SIG-M5 treated with dmso at 0.1 percent for 504 hours (cell line): ENCODE data around the gene ITGAE.
A peak's percentile ranks its signal among the peaks of the same experiment; 100 is the strongest.
"Not testable (repeated sequence)": the region's sequence is repeated elsewhere in the genome, so short reads cannot be mapped to it uniquely, and the experiment has no call there.

Source experiments
- DNase-seq: peaks from one replicate; lab custom pipeline; 2025; ENCODE audit not compliant: unreplicated experiment; lab: John Stamatoyannopoulos, UW

ITGAE gene

DNA sequence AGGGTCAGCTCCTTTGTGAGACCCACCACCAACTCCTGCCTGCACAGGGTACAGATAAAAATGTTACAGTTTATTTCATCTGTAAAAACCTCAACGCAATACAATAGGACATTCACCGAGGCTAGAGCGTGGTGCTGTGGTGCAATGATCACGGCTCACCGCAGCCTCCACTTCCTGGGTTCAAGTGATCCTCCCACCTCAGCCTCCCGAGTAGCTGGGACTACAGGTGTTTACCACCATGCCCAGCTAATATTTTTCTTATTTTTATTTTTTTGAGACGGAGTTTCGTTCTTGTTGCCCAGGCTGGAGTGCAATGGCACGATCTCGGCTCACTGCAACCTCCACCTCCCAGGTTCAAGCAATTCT lies 66.1 kb downstream of the ITGAE start:
- DNase-seq: not testable (repeated sequence)

DNA sequence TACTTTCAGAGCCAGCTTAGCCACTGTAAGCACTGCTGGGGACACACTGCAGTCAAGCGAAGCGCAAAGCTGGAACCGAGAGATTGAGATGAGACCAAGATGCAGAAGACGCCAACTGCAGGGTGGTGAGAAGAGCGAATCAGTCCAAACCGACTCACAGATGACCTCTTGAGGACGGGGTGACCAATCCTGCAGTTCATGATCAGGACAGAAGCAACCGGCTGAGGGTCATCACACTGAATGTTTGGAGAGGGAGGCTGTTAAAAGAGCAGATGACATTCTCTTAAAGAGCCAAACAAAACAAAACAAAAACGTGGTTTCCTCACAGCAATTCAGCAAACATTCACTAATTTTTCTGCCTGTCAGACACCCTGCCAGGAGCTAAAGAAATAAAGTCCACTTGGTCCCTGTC lies 68.8 kb downstream of the ITGAE start:
- no peak for DNase-seq

DNA sequence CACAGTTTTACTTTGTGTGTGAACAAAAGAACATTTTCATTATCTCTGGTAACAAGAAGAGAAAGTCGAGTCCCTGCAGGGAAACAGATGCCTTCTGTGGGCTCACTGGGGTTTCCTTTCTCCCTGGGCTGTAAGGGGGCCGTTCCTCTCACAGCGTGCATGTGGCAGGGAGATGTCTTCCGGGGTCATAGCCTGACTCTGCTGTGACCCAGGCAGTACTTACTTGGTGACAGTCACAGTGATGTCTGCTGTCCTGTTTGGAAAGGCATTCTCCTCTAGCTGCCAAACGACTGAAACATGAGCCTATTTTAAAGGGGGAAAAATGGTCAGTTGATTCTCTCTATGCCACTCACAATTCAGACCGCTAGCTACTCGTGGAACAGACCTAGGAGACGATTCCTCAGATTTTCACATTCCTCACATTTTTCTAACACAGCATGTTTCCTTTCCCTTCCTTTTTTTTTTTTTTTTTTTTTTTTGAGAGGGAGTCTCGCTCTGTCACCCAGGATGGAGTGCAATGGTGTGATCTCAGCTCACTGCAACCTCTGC lies 70.0 kb downstream of the ITGAE start:
- no peak for DNase-seq

DNA sequence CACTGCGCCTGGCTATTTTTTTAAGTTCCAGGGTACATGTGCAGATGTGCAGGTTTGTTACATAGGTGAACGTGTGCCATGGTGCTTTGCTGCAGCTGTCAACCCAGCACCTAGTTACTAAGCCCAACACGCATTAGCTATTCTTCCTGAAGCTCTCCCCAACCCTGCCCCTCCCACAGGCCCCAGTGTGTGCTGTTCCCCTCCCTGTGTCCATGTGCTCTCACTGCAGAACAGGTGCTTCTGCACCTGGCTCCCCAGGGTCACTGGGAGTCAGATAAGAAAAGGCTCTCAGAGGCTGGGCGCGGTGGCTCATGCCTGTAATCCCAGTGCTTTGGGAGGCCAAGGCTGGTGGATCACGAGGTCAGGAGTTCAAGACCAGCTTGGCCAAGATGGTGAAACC lies 71.1 kb downstream of the ITGAE start:
- DNase-seq: no peak

DNA sequence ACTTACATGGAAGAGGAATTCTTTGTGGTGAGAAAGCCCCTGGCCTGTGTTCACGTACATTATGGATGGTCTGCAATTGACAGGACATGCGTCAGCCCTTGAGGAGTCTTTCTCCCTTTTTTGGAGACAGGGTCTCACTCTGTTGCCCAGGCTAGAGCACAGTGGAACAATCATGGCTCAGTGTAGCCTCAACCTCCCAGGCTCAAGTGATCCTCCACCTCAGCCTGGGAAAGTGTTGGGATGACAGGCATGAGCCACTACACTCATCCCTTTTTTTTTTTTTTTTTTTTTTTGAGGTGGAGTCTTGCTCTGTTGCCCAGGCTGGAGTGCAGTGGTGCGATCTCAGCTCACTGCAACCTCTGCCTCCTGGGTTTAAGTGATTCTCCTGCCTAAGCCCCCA lies 72.9 kb downstream of the ITGAE start:
- DNase-seq: not testable (repeated sequence)

DNA sequence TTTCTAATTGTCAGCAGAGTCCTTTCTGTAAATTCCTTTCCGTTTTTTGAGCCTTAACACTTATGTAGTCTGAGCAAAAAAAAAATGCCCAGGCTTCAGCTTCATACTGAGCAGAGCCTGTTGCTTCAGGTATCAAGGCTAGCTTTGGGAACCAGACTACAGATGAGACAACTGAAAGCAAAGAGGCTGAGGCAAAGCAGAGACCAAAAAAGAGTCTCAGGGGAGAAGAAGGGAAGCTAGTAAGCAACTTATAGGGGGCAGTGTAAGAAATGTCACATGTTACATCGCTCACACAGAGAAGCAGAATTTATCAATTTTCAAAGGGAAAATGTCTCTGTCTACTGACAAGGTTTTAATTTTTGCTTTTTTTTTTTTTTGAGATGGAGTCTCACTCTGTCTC lies 73.9 kb downstream of the ITGAE start:
- no peak for DNase-seq

DNA sequence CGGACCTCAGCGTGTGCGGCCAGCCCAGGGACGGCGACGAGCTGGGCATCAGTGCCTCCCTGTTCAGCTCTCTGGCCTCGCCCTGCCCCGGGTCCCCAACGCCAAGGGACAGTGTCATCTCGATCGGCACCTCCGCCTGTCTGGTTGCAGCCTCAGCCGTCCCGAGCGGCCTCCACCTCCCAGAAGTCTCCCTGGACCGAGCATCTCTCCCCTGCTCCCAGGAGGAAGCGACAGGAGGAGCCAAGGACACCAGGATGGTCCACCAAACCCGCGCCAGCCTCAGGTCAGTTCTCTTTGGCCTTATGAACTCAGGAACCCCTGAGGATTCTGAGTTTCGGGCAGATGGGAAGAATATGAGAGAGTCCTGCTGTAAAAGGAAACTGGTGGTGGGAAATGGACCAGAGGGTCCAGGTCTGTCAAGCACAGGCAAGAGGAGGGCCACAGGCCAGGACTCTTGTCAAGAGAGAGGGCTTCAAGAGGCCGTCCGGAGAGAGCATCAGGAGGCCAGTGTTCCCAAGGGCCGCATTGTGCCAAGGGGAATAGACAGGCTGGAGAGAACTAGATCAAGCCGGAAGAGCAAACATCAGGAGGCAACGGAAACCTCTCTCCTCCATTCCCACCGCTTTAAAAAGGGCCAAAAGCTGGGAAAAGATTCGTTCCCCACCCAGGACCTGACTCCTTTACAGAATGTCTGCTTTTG lies 76.5 kb downstream of the ITGAE start:
- DNase-seq: no peak

DNA sequence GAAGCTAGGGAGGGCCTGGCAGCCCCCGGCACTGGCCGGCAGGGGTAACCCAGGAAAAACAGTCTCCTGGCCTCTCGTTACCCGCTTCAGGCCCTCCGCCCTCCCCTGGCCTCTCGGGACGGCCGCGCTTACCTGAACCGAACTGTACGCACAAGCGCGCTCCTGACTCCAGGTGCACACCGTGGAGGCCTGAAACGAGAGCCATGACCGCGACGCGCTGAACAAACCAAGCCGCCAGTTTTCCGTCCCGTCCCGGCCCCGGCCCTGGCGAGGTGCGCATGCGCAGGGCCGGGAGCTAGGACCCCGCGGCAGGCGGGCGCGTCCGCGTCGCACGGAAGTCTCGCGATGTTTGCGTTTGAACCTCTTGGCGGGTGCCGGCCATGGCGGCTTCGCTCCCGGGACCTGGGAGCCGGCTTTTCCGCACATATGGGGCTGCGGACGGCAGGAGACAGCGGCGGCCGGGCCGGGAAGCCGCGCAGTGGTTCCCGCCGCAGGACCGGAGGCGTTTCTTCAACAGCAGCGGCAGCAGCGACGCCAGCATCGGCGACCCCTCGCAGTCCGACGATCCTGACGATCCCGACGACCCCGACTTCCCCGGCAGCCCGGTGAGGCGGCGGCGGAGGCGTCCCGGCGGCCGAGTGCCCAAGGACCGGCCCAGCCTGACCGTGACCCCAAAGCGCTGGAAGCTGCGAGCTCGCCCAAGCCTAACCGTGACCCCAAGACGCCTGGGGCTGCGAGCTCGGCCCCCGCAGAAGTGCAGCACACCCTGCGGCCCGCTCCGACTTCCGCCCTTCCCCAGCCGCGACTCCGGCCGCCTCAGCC lies 77.2 kb downstream of the ITGAE start, which contains the start of gene HASPIN:
Gene HASPIN (plus strand): TSS at position 348 of the 822 bp plus-strand sequence. CDS start 33 bp downstream, at position 381.
- peak; percentile 75 for DNase-seq

DNA sequence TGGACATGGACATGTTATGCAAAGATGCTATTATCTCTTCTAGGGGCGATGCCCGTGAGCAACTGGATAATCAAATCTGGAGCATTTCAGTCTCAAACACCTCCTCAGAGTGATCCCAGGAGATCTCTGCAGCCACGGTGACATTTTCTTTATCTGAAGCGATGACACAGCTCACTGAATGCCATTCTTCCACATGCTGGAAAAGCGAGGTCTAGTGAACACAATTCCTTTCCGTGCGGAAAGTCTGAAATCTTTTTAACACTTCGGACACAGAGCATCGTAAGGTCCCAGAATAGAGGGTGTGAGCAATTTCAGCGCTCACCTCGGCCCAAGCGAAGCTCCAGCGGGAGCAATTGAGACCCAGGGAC lies 77.8 kb downstream of the ITGAE start:
- DNase-seq: no peak

DNA sequence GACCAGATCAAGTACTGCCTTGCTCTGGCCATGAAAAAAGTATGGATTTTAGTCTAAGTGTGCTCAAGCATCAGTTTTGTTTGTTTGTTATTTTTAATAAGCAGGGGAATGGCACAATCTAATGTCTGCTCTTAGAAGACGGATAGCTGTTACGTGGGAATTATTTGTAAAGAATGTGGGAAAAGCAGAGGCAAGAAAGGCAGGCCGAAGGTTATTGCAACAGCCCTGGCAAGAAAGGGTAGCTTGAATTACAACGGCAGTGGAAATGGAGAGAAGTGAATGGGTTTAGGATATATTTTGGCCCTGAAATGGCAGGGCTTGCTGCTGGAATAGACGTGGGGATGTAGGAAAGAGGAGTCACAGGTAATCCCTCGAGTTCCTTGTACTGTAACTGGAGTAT lies 78.3 kb downstream of the ITGAE start:
- DNase-seq: no peak

DNA sequence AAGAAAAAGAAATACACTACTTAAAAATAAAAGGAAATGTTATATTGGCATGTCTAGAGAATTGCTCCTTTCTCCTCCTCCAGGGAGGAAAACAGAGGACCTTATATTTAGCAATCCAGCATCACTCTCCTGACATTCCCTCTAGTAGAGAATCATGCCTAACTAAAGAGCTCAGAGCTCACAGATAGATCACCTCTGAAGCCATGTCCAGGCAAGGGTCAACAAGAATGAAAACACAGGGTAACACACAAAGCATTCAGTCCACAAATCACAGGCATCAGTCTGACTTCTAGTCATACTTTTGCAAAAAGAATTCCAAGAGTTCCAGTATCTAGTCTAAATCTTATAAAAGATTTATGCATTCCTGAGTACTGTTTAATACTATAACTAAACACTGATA lies 81.7 kb downstream of the ITGAE start:
- no peak for DNase-seq

DNA sequence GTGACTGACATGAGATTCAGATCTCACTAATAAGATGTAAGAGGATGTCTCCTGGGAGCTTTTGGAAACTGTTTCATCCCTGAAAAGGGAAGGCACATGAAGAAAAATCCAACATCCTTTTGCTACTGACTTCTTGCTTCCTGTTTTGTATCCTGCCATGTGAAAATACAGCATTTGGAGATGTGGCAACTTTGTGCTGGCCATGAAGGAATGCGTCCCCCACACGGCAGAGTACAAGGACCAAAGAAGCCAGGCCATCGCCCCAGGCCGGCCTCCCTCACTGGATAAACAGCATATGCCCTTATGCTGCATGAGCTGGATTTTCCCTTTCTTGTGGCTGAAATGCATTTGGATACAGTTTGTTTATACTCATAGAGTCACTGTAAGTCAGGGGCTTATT lies 82.8 kb downstream of the ITGAE start:
- DNase-seq: no peak

DNA sequence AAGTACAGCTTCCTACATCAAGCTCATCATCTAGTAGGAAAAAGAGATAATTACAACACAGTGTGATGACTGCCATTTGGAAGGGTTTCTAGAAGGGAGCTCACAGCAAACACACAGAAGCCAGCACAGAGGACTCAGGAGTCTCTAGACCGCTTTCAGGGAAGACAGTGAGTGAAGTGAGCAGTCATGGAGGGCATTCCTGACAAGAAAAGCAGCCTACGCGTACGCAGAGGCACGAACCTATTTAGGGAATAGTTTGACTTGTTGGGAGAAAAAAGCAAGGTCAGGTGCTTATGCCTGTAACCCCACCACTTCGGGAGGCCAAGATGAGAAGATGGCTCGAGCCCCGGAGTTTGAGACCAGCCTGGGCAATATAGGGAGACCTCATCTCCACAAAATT lies 85.7 kb downstream of the ITGAE start:
- DNase-seq: no peak

DNA sequence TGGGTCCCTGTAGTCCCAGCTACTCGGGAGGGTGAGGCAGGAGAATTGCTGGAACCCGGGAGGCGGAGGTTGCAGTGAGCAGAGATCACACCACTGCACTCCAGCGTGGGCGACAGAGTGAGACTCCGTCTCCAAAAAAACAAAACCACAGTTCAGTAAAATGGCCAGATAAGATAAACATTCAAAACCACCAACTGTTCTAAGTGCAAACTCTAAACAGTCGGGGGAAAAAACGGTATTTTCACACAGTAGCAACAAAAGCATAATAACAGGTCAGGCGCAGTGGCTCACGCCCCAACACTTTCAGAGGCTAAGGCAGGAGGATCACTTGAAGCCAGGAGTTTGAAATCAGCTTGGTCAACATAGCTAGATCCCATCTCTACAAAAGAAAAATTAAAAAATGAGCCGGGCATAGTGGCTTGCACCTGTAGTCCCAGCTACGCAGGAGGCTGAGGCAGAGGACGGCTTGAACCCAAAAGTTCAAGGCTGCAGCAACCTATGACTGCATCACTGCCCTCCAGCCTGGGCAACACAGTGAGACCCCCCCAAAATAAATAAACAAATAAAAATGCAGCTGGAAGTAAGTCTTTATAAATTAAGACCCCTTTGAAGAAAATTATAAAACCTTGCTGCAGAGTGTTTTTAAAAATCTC lies 88.1 kb downstream of the ITGAE start:
- DNase-seq: no peak

DNA sequence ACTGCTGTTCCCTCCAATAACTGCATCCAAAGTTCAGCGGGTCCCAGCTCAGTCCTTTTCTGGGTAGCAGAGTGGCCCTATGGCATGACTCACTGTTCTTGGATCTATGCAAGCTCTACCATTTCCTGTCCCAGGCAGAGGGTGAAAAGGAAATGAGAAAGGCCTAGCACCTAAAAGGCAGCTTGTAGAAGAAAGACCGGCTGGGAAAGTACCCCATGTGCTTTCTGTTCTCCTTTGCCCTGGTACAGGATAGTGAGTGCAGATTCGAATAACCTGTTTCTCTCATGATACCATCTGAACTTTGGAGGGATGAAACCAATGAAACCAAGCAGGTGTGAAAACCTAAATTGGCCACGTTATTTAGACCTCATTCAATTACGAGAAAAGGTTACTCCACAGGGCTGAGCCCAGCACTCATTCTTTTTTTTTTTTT lies 90.0 kb downstream of the ITGAE start:
- peak; percentile 90 for DNase-seq

DNA sequence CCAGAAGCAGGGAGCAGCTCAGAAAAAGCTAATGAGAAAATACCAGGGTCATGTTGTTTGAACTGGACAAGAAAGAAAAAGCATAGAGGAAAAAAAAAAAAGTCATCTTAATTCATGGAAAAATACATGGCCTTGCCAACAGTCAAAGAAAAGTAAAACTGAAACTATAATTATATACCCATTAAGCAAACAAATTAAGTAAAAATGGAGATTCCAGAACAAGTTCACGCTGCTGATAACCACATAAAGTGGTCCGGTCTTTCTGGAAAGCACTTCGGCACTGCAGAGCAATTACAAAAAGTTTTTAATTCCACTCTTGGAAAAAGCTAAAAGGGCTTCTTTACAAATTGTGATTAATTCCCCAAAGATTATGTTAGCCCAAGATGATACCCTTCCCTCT lies 92.6 kb downstream of the ITGAE start:
- no peak for DNase-seq

DNA sequence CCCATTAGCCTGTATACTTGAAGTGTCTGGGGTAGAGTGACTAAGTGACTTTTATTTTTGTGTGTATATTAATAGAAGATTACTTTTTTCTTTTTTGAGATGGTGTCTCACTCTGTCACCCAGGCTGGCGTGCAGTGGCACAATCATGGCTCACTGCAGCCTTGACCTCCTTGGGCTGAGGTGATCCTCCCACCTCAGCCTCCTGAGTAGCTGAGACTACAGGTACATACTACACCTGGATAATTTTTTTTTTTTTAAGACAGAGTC lies 95.3 kb downstream of the ITGAE start:
- DNase-seq: not testable (repeated sequence)

DNA sequence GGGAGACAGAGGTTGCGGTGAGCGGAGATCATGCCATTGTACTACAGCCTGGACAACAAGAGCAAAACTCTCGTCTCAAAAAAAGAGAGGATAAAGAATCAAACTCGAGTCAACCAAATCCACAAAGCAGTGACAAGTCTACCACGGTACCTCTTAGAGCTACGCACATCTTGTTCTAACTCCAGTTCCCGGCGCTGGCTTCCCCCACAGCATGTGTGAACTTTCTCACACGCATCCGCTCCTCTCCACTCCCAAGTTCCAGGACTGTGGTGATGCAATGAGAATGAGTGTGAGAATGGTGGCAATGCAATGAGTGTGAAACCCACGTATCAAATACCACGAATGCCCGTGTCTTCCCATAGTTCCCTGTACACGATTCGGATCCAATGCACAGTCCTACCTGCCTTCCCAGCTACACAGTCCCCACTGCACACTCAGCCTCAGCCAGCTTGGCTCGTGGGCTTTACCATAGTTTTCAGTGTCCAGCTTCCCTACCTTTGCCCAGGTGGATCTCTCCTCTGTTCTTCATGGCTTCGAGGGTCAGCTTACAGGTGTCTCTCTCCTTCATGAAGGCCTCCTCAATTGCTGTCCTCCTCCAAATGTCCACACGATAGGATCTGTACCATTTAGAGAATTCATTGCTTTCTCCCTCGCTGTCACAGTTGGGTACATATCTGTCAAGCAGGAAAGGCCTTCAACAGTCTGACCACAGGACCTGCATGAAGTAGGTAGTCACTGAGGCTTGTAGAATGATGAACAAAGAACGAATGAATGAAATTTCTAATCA lies 95.9 kb downstream of the ITGAE start:
- DNase-seq: no peak

DNA sequence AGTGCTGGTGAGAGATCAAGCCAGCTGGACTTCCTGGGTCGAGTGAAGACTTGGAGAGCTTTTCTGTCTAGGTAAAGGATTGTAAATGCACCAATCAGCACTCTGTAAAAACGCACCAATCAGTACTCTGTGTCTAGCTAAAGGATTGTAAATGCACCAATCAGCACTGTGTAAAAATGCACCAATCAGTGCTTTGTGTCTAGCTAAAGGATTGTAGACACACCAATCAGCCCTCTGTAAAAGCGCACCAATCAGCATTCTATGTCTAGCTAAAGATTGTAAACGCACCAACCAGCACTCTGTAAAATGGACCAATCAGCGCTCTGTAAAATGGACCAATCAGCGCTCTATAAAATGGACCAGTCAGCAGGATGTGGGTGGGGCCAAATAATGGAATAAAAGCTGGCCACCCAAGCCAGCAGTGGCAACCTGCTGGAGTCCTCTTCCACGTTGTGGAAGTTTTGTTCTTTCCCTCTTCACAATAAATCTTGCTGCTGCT lies 98.9 kb downstream of the ITGAE start:
- DNase-seq: not testable (repeated sequence)

DNA sequence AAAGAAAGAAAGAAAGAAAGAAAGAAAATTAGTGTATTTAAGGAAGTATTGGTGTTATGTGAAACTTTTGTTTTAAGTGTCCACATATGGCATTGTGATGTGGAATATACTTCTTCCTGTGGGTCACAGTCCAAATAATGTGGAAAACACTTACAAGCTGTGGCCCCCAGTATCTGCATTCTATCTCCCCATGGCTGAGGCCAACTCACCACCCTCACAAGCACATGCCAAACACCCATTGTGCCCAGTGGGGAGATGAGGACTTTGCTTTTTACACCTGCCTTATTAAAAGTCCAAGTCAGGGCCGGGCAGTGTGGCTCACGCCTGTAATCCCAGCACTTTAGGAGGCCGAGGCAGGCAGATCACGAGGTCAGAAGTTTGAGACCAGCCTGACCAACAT lies 101.0 kb downstream of the ITGAE start:
- DNase-seq: no peak

DNA sequence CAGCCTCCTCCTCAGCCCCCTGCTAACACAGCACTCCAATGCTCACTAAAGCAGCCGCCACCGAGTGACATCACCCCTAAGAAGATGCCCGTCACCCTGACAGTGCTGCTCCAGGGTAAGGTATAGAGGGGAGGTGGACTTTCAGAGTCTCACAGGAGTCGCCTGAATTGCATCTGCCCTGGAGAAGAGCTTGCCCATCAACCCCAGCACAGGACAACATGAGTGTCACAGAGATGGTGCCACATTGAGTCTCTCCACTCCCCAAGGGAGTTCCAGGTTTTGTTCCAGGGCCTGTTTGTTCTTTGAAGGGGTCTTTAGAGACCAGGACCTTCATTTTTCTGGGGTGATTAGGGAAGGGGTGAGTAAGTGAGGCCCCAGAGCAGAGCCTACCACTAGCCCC lies 102.8 kb downstream of the ITGAE start:
- DNase-seq: no peak
